GM19351 (cell line): Measurements from ENCODE around the gene MRPS6.

ENCODE experiments used
- ATAC-seq: cut with Tn5 transposase; IDR thresholded peaks from one replicate; pipeline ENCODE4 v1.9.1; 2021; ENCODE audit warnings: mild to moderate bottlenecking, moderate library complexity; ENCODE audit not compliant: unreplicated experiment

The MRPS6 gene

DNA sequence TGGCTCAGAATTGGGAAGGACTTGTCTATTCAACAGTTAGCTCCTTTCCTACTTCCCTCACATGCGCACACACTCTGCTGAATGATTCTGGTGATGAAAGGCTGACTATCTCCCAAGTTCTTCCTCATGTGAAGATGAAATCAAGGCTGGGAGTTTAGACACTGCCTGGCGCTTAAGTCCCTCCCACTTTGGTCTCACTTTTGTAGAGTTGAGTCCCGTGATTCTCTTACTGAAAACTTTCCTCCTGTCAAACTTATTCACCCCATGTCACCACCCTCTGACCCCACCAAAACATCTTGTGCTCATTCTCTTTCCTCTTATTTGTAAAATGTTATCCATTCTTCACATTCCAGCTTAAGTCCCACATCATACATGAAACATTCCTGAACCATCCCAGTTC lies 8.4 kb upstream of the MRPS6 start:
- no peak for ATAC-seq

- ATAC-seq = no peak
Observed at GRCh38 chr21:34071683-34072082, 1.7 kb upstream of the MRPS6 start.

GRCh38 chr21:34072145-34073031 lies 990 bp upstream of the MRPS6 start:
- ATAC-seq = peak; percentile 19

DNA sequence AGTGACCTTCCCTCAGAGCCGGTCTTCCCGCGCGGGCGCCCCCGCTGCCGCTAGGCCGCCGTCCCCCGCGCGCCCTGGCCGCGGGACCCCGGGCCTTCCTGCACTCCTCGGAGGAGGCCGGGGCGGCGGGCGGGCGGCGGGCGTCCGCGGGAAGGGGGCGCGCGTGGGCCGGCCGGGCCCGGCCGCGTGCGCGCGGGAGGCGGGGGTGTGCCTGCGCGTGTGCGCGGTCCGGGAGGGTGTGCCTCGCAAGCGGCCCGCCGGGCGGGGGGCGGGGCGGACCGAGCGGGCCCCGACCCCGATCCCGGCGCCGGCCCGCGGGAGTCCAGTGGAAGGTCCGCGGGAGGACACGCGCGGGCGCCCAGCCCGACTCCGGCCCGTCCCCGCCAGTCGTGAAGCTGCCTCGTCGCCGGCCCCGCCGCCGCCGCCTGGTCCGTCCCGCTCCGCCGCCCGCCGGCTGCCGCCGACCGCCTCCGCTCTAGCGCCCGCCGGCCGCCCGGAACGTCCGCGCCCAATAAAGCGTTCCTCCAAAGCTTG lies 438 bp downstream of the MRPS6 start:
- ATAC-seq = peak; percentile 35

- ATAC-seq = no peak
Observed at GRCh38 chr21:34074283-34075090, 1.1 kb downstream of the MRPS6 start.

DNA sequence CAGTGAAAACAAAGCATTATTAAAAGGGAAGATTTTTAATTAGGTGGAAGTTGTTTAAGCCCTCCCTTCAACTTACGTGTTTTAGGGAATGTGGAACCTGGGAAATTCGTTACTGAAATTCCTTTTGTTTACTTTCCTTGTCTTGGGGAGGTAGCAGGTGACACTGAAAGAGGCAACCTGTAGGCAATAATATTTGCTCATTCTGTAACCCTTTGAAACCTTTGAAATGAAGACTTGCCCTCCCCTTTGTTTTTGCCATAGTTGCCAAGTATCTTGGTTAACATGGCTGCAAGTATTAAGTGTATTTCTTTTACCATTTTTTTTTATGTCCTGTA lies 1.7 kb downstream of the MRPS6 start:
- no peak for ATAC-seq

- no peak for ATAC-seq
Observed at GRCh38 chr21:34075760-34076660, 2.6 kb downstream of the MRPS6 start.

DNA sequence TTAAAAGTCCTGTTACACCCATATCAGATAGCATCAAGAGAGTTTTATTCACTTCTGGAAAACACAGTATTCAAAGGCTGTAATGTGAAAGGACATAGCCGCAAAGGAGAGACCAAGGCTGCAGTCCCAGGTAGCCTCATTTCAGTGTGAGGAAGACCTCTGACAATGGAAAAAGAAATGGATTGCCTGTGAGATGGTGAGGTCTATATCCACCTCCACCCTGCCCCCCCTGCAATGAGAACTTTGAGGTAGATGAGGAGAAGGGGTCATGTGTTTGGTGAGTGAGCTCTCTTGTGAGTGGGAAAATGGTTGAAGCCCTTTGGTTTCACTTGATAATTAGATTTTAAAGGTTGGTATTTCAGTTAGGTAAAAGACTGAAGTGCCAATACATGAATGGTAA lies 3.5 kb downstream of the MRPS6 start:
- ATAC-seq = no peak

DNA sequence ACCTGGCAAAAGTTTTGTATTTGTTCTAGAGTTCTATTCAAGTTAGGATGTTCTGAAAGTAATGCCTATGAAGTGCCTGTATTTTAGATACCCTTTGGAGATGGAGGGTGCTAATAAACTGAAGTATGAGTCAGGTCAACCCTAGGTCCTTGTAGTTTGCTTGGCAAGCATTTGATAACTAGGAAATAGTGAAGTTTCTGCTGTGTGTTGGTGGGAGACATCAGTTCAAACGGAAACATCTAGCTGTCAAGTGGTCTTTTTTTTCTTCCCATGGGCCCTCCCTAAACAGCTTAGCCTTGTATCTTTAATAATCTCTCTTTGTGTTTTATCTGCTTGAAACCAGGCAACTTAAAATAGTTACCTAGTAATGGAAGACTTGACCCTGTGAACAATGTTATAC lies 4.5 kb downstream of the MRPS6 start:
- ATAC-seq = no peak

GRCh38 chr21:34078915-34079314 lies 5.5 kb downstream of the MRPS6 start:
- ATAC-seq = no peak

GRCh38 chr21:34080710-34081109 lies 7.3 kb downstream of the MRPS6 start:
- no peak for ATAC-seq

DNA sequence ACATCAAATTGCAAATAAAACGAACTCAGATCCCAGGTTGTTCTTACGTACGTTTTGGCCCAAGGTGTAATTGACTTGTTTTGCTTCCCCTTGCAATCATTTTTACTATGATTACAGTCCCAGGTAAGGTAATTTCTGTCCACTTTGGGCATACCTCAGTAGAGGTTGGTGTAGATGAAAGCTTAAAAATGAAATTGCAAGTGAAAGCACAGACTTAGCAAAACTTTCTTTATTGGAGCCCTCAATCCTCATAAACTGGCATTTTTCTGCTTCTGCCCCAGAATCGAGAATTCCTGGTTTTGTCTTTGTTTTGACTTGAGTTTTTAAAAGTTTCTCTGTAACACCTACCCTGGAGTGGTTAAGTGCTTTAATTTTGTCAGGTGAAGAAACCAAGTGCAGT lies 9.4 kb downstream of the MRPS6 start:
- ATAC-seq = no peak

GRCh38 chr21:34083357-34083756 lies 10.0 kb downstream of the MRPS6 start:
- no peak for ATAC-seq

DNA sequence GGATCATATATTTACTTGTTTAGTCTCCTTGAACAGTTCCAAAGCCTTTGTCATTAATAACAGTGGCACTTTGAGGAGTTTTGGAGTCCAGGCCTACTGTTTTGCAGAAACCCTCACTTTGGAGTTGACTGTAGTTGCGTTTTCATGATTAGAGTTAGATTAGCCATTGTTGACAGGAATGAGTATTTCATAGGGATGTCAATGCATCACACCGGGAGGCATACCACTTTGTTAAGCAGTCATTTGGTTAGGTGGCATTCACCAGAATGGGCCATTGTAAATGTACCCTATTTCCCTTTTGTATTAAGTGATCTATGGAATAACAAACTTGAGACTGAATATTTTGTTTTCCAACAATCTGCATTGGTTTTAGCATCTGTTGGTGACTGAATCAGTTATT lies 11.8 kb downstream of the MRPS6 start:
- ATAC-seq = no peak

GRCh38 chr21:34086887-34087306 lies 13.5 kb downstream of the MRPS6 start:
- no peak for ATAC-seq

DNA sequence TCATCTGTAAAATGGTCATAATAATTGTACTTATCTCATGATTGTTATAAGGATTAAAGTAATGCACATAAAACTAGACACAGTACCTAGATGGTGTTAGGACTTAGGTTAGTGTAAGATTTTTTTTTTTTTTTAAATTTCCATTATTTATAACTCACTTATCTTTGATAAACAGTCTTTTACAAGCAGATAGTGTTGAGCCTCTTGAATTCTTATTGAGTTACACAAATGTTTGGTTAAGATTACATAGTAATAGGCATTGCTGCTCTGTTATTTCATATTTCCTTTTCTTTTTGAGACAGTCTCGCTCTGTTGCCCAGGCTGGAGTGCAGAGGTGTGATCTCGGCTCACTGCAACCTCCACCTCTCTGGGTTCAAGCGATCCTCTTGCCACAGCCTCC lies 15.4 kb downstream of the MRPS6 start:
- ATAC-seq = no peak

- ATAC-seq = no peak
Observed at GRCh38 chr21:34091032-34091431, 17.7 kb downstream of the MRPS6 start.

GRCh38 chr21:34091607-34092006 lies 18.2 kb downstream of the MRPS6 start:
- no peak for ATAC-seq

GRCh38 chr21:34092262-34092921 lies 19.0 kb downstream of the MRPS6 start:
- ATAC-seq = no peak

DNA sequence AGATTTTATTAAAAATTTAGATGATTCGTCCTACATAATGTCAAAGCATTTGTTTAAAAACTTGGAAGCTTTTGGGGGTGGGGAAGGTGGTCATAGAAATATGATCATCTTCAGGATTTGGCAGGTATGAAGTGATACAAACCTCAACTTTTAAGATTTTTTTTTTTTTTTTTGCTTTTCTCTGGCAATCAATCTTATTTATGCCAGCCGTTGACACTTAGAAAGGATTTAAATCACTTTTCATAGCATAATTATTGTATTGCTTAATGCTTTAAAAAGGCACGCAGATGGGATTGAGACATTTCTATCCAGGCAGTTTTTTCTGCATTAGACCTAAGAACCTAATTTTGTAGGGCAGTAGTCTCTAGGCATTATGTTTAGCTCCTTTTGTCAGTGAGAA lies 19.7 kb downstream of the MRPS6 start:
- ATAC-seq = no peak
